Measurements from ENCODE around the gene MATCAP1.

The MATCAP1 gene

DNA sequence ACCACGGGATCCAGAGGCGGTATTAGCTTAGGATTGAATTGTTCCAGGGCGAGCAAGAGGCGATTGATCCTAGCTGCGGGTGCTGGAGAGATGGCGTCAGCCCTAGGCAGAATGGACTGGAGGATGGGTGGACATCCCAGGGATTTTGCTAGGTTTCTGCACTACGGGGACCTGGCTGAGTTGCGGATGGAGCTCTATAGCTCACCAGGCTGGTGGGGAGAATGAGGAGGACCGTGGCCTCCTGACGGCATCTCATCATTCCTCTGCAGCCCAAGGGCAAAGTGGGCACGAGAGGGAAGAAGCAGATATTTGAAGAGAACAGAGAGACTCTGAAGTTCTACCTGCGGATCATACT, 43.8 kb upstream of the MATCAP1 start:
- no peak for DNase-seq (ENCODE audit: low read depth, low spot score)
- peak overlapping the region; percentile 93 for H3K4me3 ChIP-seq (ENCODE audit: low read depth, low read length)
- TF ChIP-seq, protein P1, sequence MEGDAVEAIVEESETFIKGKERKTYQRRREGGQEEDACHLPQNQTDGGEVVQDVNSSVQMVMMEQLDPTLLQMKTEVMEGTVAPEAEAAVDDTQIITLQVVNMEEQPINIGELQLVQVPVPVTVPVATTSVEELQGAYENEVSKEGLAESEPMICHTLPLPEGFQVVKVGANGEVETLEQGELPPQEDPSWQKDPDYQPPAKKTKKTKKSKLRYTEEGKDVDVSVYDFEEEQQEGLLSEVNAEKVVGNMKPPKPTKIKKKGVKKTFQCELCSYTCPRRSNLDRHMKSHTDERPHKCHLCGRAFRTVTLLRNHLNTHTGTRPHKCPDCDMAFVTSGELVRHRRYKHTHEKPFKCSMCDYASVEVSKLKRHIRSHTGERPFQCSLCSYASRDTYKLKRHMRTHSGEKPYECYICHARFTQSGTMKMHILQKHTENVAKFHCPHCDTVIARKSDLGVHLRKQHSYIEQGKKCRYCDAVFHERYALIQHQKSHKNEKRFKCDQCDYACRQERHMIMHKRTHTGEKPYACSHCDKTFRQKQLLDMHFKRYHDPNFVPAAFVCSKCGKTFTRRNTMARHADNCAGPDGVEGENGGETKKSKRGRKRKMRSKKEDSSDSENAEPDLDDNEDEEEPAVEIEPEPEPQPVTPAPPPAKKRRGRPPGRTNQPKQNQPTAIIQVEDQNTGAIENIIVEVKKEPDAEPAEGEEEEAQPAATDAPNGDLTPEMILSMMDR (IDR thresholded peaks at IDR 0.05; ENCODE audit: low read depth, low read length) = no peak
- in situ Hi-C loops (cut with HindIII; ENCODE audit: low sequenced_read_pairs) = no loop called here

DNA sequence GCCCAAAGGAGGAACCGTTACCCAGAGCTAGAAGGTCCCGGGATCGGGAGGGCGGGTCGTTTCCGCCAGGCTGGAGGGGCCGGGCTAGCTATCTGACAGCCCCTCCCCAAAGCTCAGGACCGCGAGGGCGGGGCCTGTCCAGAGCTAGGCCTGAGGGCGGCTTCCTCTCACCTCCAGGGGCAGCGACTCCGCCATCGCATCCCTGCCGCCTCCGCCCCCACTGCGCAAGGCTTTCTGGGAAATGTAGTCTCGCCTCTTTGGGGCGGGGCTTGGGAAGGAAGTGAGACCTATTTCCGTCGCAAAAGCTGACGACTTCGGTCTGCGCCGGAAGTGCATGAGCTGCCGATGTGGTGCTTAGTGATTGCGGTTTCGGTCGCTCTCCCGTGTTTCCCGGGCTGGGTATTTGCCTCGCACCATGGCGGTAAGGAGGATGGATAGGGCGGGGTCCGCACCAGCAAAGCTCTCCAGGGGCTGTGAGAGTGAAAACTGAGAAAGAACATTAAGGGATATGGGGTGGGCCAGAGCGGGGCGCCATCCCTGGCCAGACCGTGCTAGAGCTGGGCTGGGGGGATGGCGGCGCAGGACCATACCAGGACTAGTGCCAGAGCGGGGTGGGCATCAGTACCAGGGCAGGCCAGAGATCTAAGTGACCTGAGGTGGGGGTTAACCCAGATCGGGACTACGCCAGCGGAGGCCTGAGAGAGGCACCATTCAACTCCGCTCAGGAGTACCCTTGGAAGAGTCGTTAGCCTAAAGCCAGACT, 43.2 kb upstream of the MATCAP1 start, which contains the start of gene TMEM208:
Gene TMEM208 (plus strand): TSS at position 327 of the 763 bp plus-strand sequence. CDS start 89 bp downstream, at position 416.
- in situ Hi-C loops (cut with HindIII; ENCODE audit: low sequenced_read_pairs) = no loop called here
- TF ChIP-seq, protein P1 (IDR thresholded peaks at IDR 0.05; ENCODE audit: low read depth, low read length) = peak; percentile 14
- DNase-seq (ENCODE audit: low read depth, low spot score) = peak; percentile 98
- peak within 1 kb of the TSS; percentile 93 for H3K4me3 ChIP-seq (ENCODE audit: low read depth, low read length)

DNA sequence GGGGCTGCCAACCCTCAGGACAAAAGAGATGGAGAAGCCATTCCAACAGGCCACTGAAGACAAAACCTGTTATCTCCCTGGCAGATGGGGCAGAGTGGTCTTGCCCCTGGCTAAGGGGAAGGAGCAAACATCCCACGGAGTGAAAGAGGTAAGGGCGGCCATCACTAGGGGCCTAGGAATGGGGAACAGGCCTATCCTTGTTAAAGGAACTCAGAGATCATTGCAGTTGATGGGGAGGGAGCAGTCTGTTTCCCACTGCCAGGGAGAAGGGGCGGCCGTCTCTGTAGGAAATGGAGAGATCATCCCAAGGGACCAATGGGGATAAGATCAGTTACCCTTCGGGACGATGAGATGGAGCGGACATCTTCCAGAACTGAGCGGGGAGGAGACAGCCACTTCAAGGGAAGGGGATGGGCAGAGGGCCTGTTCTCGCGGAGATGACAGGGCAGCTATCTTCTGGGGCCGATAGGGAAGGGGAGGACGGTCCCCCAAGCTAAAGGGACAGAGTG, 42.6 kb upstream of the MATCAP1 start:
- in situ Hi-C loops (cut with HindIII; ENCODE audit: low sequenced_read_pairs) = no loop called here
- TF ChIP-seq, protein P1 (IDR thresholded peaks at IDR 0.05; ENCODE audit: low read depth, low read length) = no peak
- H3K4me3 ChIP-seq (ENCODE audit: low read depth, low read length) = peak overlapping the region; percentile 93
- DNase-seq (ENCODE audit: low read depth, low spot score) = no peak

DNA sequence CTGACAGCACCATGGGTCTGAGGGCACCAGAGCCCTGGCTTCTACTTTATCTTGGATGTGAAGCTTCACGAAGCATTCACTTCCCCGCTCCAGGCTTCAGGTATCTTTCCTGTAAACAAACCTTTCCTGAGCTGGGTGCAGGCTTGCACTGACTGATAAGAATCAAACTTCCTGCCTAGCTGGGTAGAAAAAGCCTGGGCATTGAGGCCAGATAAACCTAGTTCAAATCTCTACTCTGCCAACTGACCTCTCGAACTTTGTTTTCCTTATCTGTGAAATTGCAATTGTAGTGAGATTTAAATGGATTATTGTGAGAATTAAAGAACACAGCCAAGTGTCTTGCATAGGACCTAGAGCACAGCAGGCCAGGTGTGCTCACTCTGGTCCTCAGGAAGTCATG, 40.2 kb upstream of the MATCAP1 start:
- no peak overlapping the region for H3K4me3 ChIP-seq (ENCODE audit: low read depth, low read length)
- in situ Hi-C loops (cut with HindIII; ENCODE audit: low sequenced_read_pairs) = no loop called here
- no peak for DNase-seq (ENCODE audit: low read depth, low spot score)
- TF ChIP-seq, protein P1 (IDR thresholded peaks at IDR 0.05; ENCODE audit: low read depth, low read length) = no peak

DNA sequence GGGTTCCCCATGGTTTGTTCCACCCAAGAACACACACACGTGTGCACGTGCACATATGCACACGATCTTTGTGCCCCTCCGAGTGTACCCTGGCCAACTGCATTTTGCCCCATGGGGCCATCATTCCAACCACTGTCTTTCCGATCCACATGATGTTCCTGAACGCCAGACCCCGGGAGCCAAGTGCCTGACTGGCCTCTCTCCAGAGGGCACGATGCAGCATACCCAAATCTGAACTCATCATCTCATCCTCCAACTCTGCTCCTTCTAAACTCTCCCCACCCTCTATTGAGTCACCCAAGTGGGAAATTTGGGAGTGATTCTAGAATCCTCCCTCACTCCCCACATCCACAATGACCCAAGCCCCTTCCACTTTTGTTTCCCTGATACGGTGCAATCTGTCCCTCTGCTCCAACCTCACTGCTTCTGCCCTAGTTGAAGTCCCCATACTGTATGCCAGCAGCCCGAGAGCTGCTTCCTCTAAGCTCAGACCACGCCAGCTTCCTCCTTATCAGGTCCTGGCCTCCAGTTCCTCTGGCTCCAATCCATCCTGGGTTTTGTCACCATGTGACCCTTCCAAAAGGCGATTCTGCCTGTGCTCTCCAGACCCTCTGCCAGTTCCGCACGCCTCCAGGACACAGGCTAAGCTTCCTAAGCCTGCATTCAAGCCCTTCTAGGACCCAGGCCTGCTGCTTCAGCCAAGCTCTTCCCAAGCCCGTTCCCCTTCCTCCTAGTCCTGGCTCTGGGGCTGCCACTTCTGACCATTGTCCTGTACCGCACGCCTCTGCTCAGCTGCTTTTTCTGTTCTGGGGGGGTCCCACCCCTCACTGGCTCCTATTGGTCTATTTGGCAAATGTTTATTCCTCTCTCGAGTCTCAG, 33.1 kb upstream of the MATCAP1 start:
- in situ Hi-C loops (cut with HindIII; ENCODE audit: low sequenced_read_pairs) = no loop called here
- H3K4me3 ChIP-seq (ENCODE audit: low read depth, low read length) = no peak overlapping the region
- no peak for DNase-seq (ENCODE audit: low read depth, low spot score)
- TF ChIP-seq, protein P1 (IDR thresholded peaks at IDR 0.05; ENCODE audit: low read depth, low read length) = no peak

DNA sequence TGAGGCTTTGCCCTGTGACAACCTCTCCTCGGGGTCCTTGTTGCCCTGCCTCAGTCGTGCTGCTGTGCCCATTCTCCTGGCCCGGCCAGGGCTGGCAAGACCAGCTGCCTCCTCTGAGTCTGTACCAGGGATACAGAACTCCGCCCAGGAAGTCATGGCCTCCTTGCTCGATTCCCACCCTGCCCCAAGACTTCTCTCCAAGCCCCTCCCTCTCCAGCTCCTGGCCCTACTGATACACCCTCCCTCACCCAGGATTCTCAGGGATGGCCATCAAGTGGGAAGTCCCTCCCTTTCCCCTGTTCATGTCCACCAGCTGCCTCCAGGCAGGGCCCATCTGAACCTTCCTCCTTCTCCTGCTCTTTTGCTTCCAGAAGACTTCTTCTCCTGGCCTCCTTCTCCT, 31.9 kb upstream of the MATCAP1 start:
- TF ChIP-seq, protein P1 (IDR thresholded peaks at IDR 0.05; ENCODE audit: low read depth, low read length) = no peak
- in situ Hi-C loops (cut with HindIII; ENCODE audit: low sequenced_read_pairs) = no loop called here
- no peak for DNase-seq (ENCODE audit: low read depth, low spot score)
- no peak overlapping the region for H3K4me3 ChIP-seq (ENCODE audit: low read depth, low read length)
